K562 (cell line): ENCODE data around the gene RIT1. TPM values are rescaled to one million over a fixed set of nuclear protein-coding genes. Genes with fewer than 3 reads are reported as not detected.

ENCODE experiments used
- CHD2 ChIP-seq: IDR thresholded peaks from 2 replicates; pipeline ENCODE4 v1.6.1; 2011; ENCODE audit warnings: low read depth, low read length
- CUX1 ChIP-seq: fragments of 200-800 bp; sonication (Bioruptor generic); IDR thresholded peaks from 2 replicates; pipeline ENCODE4 v1.6.1; 2016; ENCODE audit warnings: missing genetic modification characterization, missing compliant biosample characterization
- CXXC5 ChIP-seq: fragments of 250-450 bp; sonication (Bioruptor Pico); IDR thresholded peaks from 2 replicates; pipeline ENCODE4 v1.8.0; 2022; ENCODE audit warnings: inconsistent platforms, mild to moderate bottlenecking, moderate library complexity
- GATA2 ChIP-seq: sonication (generic); formaldehyde crosslinking; IDR thresholded peaks from 2 replicates; pipeline ENCODE4 v1.4.0; 2020; ENCODE audit warnings: mild to moderate bottlenecking, missing genetic modification reagents
- HCFC1 ChIP-seq: IDR thresholded peaks from 2 replicates; pipeline ENCODE4 v1.6.1; 2012; ENCODE audit warnings: low read depth, low read length, improper control_type of control experiment
- IRF9 ChIP-seq: fragments of 450-650 bp; IDR thresholded peaks from 2 replicates; pipeline ENCODE4 v1.6.1; 2016; ENCODE audit warnings: missing biosample characterization, missing genetic modification characterization
- L3MBTL2 ChIP-seq: fragments of 450-650 bp; IDR thresholded peaks from 2 replicates; pipeline ENCODE4 v1.6.1; 2016; ENCODE audit warnings: mild to moderate bottlenecking, moderate library complexity
- NKRF ChIP-seq: fragments of 450-650 bp; IDR thresholded peaks from 2 replicates; pipeline ENCODE4 v1.6.1; 2016; ENCODE audit warnings: borderline replicate concordance
- PCBP2 ChIP-seq: fragments of 200-400 bp; formaldehyde crosslinking; IDR thresholded peaks from 2 replicates; pipeline ENCODE4 v1.6.1; 2018; ENCODE audit warnings: low read length, low read depth, mild to moderate bottlenecking, moderate library complexity; ENCODE audit not compliant: poor library complexity, severe bottlenecking
- RAD21 ChIP-seq, 2 experiments: fragments of 250-450 bp in 1 of 2; fragments of 450-650 bp in 1 of 2; sonication (Bioruptor Pico) in 1 of 2; formaldehyde crosslinking in 1 of 2; IDR thresholded peaks in 1 of 2; conservative IDR thresholded peaks in 1 of 2; 2 replicates each; pipeline versions ENCODE4 v1.4.0 to v1.8.0; 2020 to 2022; ENCODE audit warnings: mild to moderate bottlenecking in 2 of 2, moderate library complexity in 1 of 2
- SOX6 ChIP-seq: fragments of 450-650 bp; IDR thresholded peaks from 2 replicates; pipeline ENCODE4 v1.6.1; 2014; ENCODE audit warnings: mild to moderate bottlenecking
- SPI1 ChIP-seq: IDR thresholded peaks from 2 replicates; pipeline ENCODE4 v1.6.1; 2011; ENCODE audit warnings: low read depth, low read length, control low read depth, borderline replicate concordance
- ZBTB5 ChIP-seq: fragments of 450-650 bp; IDR thresholded peaks from 2 replicates; pipeline ENCODE4 v1.6.1; 2017; ENCODE audit warnings: antibody characterized with exemption
- ZFP30 ChIP-seq: fragments of 250-450 bp; sonication (Bioruptor Pico); IDR thresholded peaks from 2 replicates; pipeline ENCODE4 v1.8.0; 2022; ENCODE audit warnings: moderate library complexity, mild to moderate bottlenecking, inconsistent platforms, borderline replicate concordance
- ZNF232 ChIP-seq: sonication (generic); formaldehyde crosslinking; IDR thresholded peaks from 2 replicates; pipeline ENCODE4 v1.8.0; 2022; ENCODE audit warnings: mild to moderate bottlenecking, missing genetic modification reagents
- ZSCAN29 ChIP-seq: fragments of 450-650 bp; IDR thresholded peaks from 2 replicates; pipeline ENCODE4 v1.6.1; 2017
- polyA plus RNA-seq, 8 experiments: library from polyadenylated mRNA; depleted of rRNA in 4 of 8; stranded (reverse) in 5 of 8; unstranded in 3 of 8; fragments of >200 nt; fragmentation: Nextera tagmentation in 2 of 8; fragmentation: Illumina TruSeq in 1 of 8; extraction: Ambion mirVana in 2 of 8; extraction: Trizol in 1 of 8; gene quantifications; 2 replicates each; pipeline versions ENCODE4 v1.2.1 to v1.2.3, GENCODE V29; 2011 to 2014; ENCODE audit warnings: inconsistent platforms in 1 of 8, missing spikeins in 1 of 8
- total RNA-seq, 7 experiments: library from RNA; depleted of rRNA in 6 of 7; stranded (reverse); fragments of >200 nt in 6 of 7; fragmentation: Illumina TruSeq in 2 of 7; extraction: Trizol in 2 of 7; gene quantifications; 2 replicates each; pipeline versions ENCODE4 v1.2.1 to v1.2.3, GENCODE V29; 2011 to 2021; ENCODE audit warnings: low replicate concordance in 1 of 7
- TF ChIP-seq, protein P1 (sequence below), 2 experiments: fragments of 250-450 bp in 1 of 2; fragments of 450-650 bp in 1 of 2; sonication (Bioruptor Pico) in 1 of 2; IDR thresholded peaks; 2 replicates each; pipeline versions ENCODE4 v1.6.1 to v1.8.0; 2016 to 2021; ENCODE audit warnings: mild to moderate bottlenecking in 2 of 2, moderate library complexity in 2 of 2, missing compliant biosample characterization in 1 of 2, missing genetic modification characterization in 1 of 2

The RIT1 gene
- total and polyA plus RNA-seq, 9 of the 15 experiments (the other 6 are each of a cell fraction or from before 2014, with no cell fraction given): 13.5 to 57.6 (median 22.9) TPM

DNA sequence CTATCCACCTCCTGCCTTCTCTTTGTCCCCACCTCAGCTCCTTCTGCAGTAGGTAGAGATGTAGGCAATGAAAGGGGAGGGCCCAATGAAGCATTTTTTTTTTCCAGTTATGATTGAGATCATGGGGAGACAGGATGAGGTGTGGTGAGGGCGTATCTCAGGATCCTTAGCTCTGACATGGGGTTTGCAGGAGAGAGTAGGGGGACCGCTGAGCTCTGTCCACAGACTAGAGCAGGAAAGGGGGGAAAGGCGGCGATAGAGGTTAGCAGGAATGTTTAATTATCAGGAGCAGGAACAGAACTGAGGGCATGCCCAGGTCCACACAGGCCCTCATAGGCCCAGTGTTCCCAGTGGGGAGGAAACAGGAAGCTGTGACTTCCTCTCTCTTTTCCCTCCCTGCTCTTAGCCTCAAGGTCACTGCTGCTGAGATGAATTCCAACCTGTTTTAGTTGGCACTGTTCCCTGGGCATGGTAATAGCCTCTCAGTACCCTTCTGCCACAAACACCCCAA lies 29.4 kb upstream of the RIT1 start (continued):
- TF ChIP-seq IRF9: 0 out of 2 replicates have a peak, but pooled peaks have one; percentile 44
- no peak for TF ChIP-seq GATA2 (CRISPR knock-in tag)
- 0 out of 4 replicates have a peak, but pooled peaks of 1 of the 2 experiments have one; percentile 5 for TF ChIP-seq RAD21 (CRISPR knock-in tag; conservative IDR thresholded peaks at IDR 0.05 in 1 of 2, IDR thresholded peaks at IDR 0.05 in 1 of 2)
- TF ChIP-seq, protein P1, sequence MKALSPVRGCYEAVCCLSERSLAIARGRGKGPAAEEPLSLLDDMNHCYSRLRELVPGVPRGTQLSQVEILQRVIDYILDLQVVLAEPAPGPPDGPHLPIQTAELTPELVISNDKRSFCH (CRISPR knock-in tag; IDR thresholded peaks at IDR 0.05): no peak
- TF ChIP-seq, protein P1 (tag; IDR thresholded peaks at IDR 0.05): no peak; the same call in 1 of the 2 replicates
- no peak for TF ChIP-seq SOX6
- 0 out of 2 replicates have a peak, but pooled peaks have one; percentile 19 for TF ChIP-seq NKRF
- TF ChIP-seq ZSCAN29: no peak
- no peak for TF ChIP-seq ZBTB5
- no peak for TF ChIP-seq PCBP2
- no peak for TF ChIP-seq ZNF232
- TF ChIP-seq SPI1: peak; percentile 94
- peak; percentile 30; the same call in 1 of the 2 replicates for TF ChIP-seq L3MBTL2
- TF ChIP-seq CHD2: no peak
- no peak for TF ChIP-seq HCFC1
- TF ChIP-seq CUX1 (CRISPR knock-in tag): no peak
- TF ChIP-seq ZFP30 (CRISPR knock-in tag): no peak
- TF ChIP-seq CXXC5 (CRISPR knock-in tag): peak; percentile 49
